GM12878 (cell line): ENCODE measurements around the gene DGKB.

Source experiments
- ASH2L ChIP-seq: fragments of 300-600, 200-600 bp; sonication (generic); IDR thresholded peaks from 2 replicates; pipeline ENCODE4 v1.6.1; 2017; ENCODE audit warnings: low read depth, mild to moderate bottlenecking, borderline replicate concordance
- BACH1 ChIP-seq: fragments of 450-650 bp; IDR thresholded peaks from 2 replicates; pipeline ENCODE4 v1.6.1; 2017; ENCODE audit warnings: mild to moderate bottlenecking, borderline replicate concordance
- CBFB ChIP-seq: IDR thresholded peaks from 2 replicates; pipeline ENCODE4 v1.6.1; 2016; ENCODE audit warnings: antibody characterized with exemption, low read depth
- KLF5 ChIP-seq: fragments of 450-650 bp; IDR thresholded peaks from 2 replicates; pipeline ENCODE4 v1.6.1; 2014; ENCODE audit warnings: mild to moderate bottlenecking; ENCODE audit not compliant: partially characterized antibody
- NRF1 ChIP-seq: conservative IDR thresholded peaks from 2 replicates; pipeline ENCODE4 v1.6.1; 2011; ENCODE audit warnings: mild to moderate bottlenecking, low read depth, low read length, improper control_type of control experiment
- TAF1 ChIP-seq: IDR thresholded peaks from 2 replicates; pipeline ENCODE4 v1.6.1; 2011; ENCODE audit warnings: mild to moderate bottlenecking, low read depth, low read length, borderline replicate concordance
- TBL1XR1 ChIP-seq: IDR thresholded peaks from 2 replicates; pipeline ENCODE4 v1.6.1; 2012; ENCODE audit warnings: low read depth, low read length, improper control_type of control experiment
- TF ChIP-seq, protein P1 (sequence below), 3 experiments: IDR thresholded peaks in 2 of 3; conservative IDR thresholded peaks in 1 of 3; 2 replicates each; pipeline ENCODE4 v1.5.1; 2011; ENCODE audit warnings: low read depth in 3 of 3, low read length in 3 of 3, mild to moderate bottlenecking in 3 of 3, control low read depth in 2 of 3, moderate library complexity in 2 of 3, inconsistent platforms in 1 of 3, mixed read lengths in 1 of 3; ENCODE audit not compliant: control insufficient read depth in 2 of 3, insufficient read depth in 1 of 3; ENCODE audit errors: extremely low read depth in 1 of 3
- TF ChIP-seq, protein P2 (sequence below): IDR thresholded peaks from 2 replicates; pipeline ENCODE4 v1.6.1; 2012; ENCODE audit warnings: low read depth, low read length, improper control_type of control experiment

DNA sequence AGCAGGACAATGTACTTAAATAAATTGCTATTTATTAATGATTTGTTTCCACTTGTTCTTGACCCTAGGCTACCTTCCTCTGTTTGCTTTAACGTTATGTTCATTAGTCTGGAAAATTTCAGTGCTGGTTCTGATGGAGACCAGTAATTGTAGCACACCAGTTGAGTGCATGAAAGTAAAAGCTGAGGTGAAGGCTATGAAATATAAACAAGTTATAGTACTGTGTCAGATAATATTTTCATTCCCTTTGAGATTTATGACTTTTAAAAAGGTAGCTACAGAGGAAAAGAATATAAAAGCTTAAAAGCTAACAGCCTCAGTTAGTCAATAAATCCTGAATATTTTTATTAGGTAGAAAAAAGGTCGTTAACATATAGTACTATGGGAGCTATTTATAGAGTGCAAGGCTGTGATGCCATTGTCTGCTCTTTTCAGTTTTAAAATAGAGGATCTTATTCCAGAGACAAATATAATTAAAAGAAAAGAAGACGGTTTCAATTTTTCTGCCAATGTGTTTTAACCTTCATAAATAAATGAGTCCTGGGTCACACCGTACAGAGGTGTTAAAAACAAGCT lies 561.3 kb downstream of the DGKB start:
- TF ChIP-seq, protein P1, sequence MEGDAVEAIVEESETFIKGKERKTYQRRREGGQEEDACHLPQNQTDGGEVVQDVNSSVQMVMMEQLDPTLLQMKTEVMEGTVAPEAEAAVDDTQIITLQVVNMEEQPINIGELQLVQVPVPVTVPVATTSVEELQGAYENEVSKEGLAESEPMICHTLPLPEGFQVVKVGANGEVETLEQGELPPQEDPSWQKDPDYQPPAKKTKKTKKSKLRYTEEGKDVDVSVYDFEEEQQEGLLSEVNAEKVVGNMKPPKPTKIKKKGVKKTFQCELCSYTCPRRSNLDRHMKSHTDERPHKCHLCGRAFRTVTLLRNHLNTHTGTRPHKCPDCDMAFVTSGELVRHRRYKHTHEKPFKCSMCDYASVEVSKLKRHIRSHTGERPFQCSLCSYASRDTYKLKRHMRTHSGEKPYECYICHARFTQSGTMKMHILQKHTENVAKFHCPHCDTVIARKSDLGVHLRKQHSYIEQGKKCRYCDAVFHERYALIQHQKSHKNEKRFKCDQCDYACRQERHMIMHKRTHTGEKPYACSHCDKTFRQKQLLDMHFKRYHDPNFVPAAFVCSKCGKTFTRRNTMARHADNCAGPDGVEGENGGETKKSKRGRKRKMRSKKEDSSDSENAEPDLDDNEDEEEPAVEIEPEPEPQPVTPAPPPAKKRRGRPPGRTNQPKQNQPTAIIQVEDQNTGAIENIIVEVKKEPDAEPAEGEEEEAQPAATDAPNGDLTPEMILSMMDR (IDR thresholded peaks at IDR 0.05 in 2 of 3, conservative IDR thresholded peaks at IDR 0.05 in 1 of 3; ENCODE audit: control insufficient read depth in 2 of 3, extremely low read depth in 1 of 3, insufficient read depth in 1 of 3, low read depth in 3 of 3, low read length in 3 of 3), result no peak
- no peak for TF ChIP-seq TAF1
- no peak for TF ChIP-seq TBL1XR1
- no peak for TF ChIP-seq BACH1
- TF ChIP-seq, protein P2, sequence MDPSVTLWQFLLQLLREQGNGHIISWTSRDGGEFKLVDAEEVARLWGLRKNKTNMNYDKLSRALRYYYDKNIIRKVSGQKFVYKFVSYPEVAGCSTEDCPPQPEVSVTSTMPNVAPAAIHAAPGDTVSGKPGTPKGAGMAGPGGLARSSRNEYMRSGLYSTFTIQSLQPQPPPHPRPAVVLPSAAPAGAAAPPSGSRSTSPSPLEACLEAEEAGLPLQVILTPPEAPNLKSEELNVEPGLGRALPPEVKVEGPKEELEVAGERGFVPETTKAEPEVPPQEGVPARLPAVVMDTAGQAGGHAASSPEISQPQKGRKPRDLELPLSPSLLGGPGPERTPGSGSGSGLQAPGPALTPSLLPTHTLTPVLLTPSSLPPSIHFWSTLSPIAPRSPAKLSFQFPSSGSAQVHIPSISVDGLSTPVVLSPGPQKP, result no peak
- no peak for TF ChIP-seq CBFB
- no peak for TF ChIP-seq KLF5
- no peak for TF ChIP-seq NRF1
- no peak for TF ChIP-seq ASH2L
